Hepatocyte (in vitro differentiated cells): ENCODE results near the gene ZSCAN20.

Experiments used
- CTCF ChIP-seq: fragments of 200-600 bp; sonication (generic); IDR thresholded peaks from 2 replicates; pipeline ENCODE4 v1.5.1; 2016; ENCODE audit warnings: antibody characterized with exemption, mild to moderate bottlenecking; ENCODE audit not compliant: poor library complexity
- EZH2 ChIP-seq: fragments of 200-600 bp; sonication (generic); IDR thresholded peaks from 2 replicates; pipeline ENCODE4 v1.6.1; 2016; ENCODE audit warnings: antibody characterized with exemption, mild to moderate bottlenecking, borderline replicate concordance
- EZH2phosphoT487 ChIP-seq: fragments of 200-600 bp; sonication (generic); IDR thresholded peaks from one replicate; pipeline ENCODE4 v1.6.1; 2018; ENCODE audit warnings: antibody characterized with exemption, mild to moderate bottlenecking, low read depth, moderate library complexity; ENCODE audit not compliant: unreplicated experiment, severe bottlenecking

GRCh38 chr1:33507661-33508060 is 35.2 kb downstream of the ZSCAN20 start:
- no peak for TF ChIP-seq CTCF
- no peak for TF ChIP-seq EZH2
- no peak for TF ChIP-seq EZH2phosphoT487
